Fibroblast of pulmonary artery (primary cell): ENCODE measurements around the gene BNIP5.

ENCODE experiments used
- DNase-seq: peaks from one replicate; pipeline ENCODE4 v3.0.0-alpha.2; 2010; ENCODE audit warnings: low read depth
- H3K4me3 ChIP-seq: replicated peaks from 2 replicates; pipeline ENCODE4 v1.5.1; 2011; ENCODE audit warnings: low read depth, mild to moderate bottlenecking, control low read depth, low read length, moderate library complexity
- CTCF ChIP-seq: IDR thresholded peaks from 2 replicates; pipeline ENCODE4 v1.5.1; 2011; ENCODE audit warnings: mild to moderate bottlenecking, control low read depth, low read length, inconsistent platforms; ENCODE audit errors: missing control alignments

The BNIP5 gene

GRCh38 chr6:36350681-36351571 lies 14.2 kb upstream of the BNIP5 start:
- peak; percentile 97 for DNase-seq
- TF ChIP-seq CTCF, result no peak

GRCh38 chr6:36350082-36350481 lies 13.4 kb upstream of the BNIP5 start:
- H3K4me3 ChIP-seq, result no peak overlapping the region
- DNase-seq, result peak; percentile 56
- TF ChIP-seq CTCF, result no peak

More at GRCh38 chr6:36350681-36351571, 14.2 kb upstream of the BNIP5 start:
- H3K4me3 ChIP-seq, result no peak overlapping the region

- no peak overlapping the region for H3K4me3 ChIP-seq
- TF ChIP-seq CTCF, result no peak
- DNase-seq, result no peak
Observed at GRCh38 chr6:36349240-36349639, 12.6 kb upstream of the BNIP5 start.

- no peak overlapping the region for H3K4me3 ChIP-seq
- peak; percentile 47 for DNase-seq
- TF ChIP-seq CTCF, result no peak
Observed at GRCh38 chr6:36347621-36348020, 10.9 kb upstream of the BNIP5 start.

GRCh38 chr6:36346486-36347273 lies 10.0 kb upstream of the BNIP5 start:
- no peak for TF ChIP-seq CTCF
- no peak overlapping the region for H3K4me3 ChIP-seq
- DNase-seq, result no peak

- peak; percentile 53 for DNase-seq
- no peak overlapping the region for H3K4me3 ChIP-seq
- TF ChIP-seq CTCF, result no peak
Observed at GRCh38 chr6:36345681-36346466, 9.2 kb upstream of the BNIP5 start.
